ENCODE measurements around the gene GAS2L2.

GAS2L2 gene

GRCh38 chr17:35752945-35753764, at the start of gene GAS2L2:
Gene GAS2L2, minus strand, starts transcription at chr17:35753239. Its CDS starts 389 bp downstream, at chr17:35752850.
- DNase-seq (ENCODE audit: insufficient read length, low spot score), result no peak
- FAIRE-seq, result no peak

GRCh38 chr17:35801583-35802224, 48.7 kb upstream of the GAS2L2 start:
- FAIRE-seq, result no peak
- DNase-seq (ENCODE audit: insufficient read length, low spot score), result no peak

GRCh38 chr17:35799942-35800341, 46.9 kb upstream of the GAS2L2 start:
- no peak for FAIRE-seq
- DNase-seq (ENCODE audit: insufficient read length, low spot score), result no peak

- DNase-seq (ENCODE audit: insufficient read length, low spot score) (no peak), FAIRE-seq (no peak)
These were observed 44.9 kb upstream of the GAS2L2 start for GRCh38 chr17:35797918-35798317.

GRCh38 chr17:35797370-35797769, 44.3 kb upstream of the GAS2L2 start:
- DNase-seq (ENCODE audit: insufficient read length, low spot score) (no peak), FAIRE-seq (no peak)

GRCh38 chr17:35796942-35797341, 43.9 kb upstream of the GAS2L2 start:
- no peak for FAIRE-seq
- DNase-seq (ENCODE audit: insufficient read length, low spot score), result no peak

- DNase-seq (ENCODE audit: insufficient read length, low spot score) (no peak), FAIRE-seq (no peak)
These were observed 42.8 kb upstream of the GAS2L2 start for GRCh38 chr17:35795871-35796265.

GRCh38 chr17:35795007-35795870, 42.2 kb upstream of the GAS2L2 start, which contains the start of gene MMP28:
Gene MMP28, minus strand, starts transcription at chr17:35795641. Its CDS starts 264 bp downstream, at chr17:35795377.
- DNase-seq (ENCODE audit: insufficient read length, low spot score) (no peak), FAIRE-seq (no peak)

- DNase-seq (ENCODE audit: insufficient read length, low spot score) (no peak), FAIRE-seq (no peak)
These were observed 40.2 kb upstream of the GAS2L2 start for GRCh38 chr17:35793257-35793656.

GRCh38 chr17:35791681-35792350, 38.8 kb upstream of the GAS2L2 start:
- no peak for DNase-seq (ENCODE audit: insufficient read length, low spot score)
- FAIRE-seq, result no peak

- DNase-seq (ENCODE audit: insufficient read length, low spot score) (no peak), FAIRE-seq (no peak)
These were observed 37.8 kb upstream of the GAS2L2 start for GRCh38 chr17:35790841-35791240.

- no peak for FAIRE-seq
- no peak for DNase-seq (ENCODE audit: insufficient read length, low spot score)
These were observed 35.7 kb upstream of the GAS2L2 start for GRCh38 chr17:35788477-35789368.

- FAIRE-seq (no peak), DNase-seq (ENCODE audit: insufficient read length, low spot score) (no peak)
These were observed 33.9 kb upstream of the GAS2L2 start for GRCh38 chr17:35786941-35787432.

GRCh38 chr17:35784895-35785294, 31.9 kb upstream of the GAS2L2 start:
- FAIRE-seq, result no peak
- no peak for DNase-seq (ENCODE audit: insufficient read length, low spot score)

GRCh38 chr17:35780950-35781349, 27.9 kb upstream of the GAS2L2 start:
- DNase-seq (ENCODE audit: insufficient read length, low spot score), result no peak
- no peak for FAIRE-seq

GRCh38 chr17:35778641-35779196, 25.7 kb upstream of the GAS2L2 start:
- DNase-seq (ENCODE audit: insufficient read length, low spot score) (no peak), FAIRE-seq (no peak)

- no peak for DNase-seq (ENCODE audit: insufficient read length, low spot score)
- no peak for FAIRE-seq
These were observed 22.5 kb upstream of the GAS2L2 start for GRCh38 chr17:35775583-35775982.

- FAIRE-seq (no peak), DNase-seq (ENCODE audit: insufficient read length, low spot score) (no peak)
These were observed 22.0 kb upstream of the GAS2L2 start for GRCh38 chr17:35775039-35775438.

GRCh38 chr17:35774499-35774898, 21.5 kb upstream of the GAS2L2 start:
- FAIRE-seq (no peak), DNase-seq (ENCODE audit: insufficient read length, low spot score) (no peak)

All from GM19239 (cell line).